ENCODE measurements around the gene NKX2-8.

Gene NKX2-8

DNA sequence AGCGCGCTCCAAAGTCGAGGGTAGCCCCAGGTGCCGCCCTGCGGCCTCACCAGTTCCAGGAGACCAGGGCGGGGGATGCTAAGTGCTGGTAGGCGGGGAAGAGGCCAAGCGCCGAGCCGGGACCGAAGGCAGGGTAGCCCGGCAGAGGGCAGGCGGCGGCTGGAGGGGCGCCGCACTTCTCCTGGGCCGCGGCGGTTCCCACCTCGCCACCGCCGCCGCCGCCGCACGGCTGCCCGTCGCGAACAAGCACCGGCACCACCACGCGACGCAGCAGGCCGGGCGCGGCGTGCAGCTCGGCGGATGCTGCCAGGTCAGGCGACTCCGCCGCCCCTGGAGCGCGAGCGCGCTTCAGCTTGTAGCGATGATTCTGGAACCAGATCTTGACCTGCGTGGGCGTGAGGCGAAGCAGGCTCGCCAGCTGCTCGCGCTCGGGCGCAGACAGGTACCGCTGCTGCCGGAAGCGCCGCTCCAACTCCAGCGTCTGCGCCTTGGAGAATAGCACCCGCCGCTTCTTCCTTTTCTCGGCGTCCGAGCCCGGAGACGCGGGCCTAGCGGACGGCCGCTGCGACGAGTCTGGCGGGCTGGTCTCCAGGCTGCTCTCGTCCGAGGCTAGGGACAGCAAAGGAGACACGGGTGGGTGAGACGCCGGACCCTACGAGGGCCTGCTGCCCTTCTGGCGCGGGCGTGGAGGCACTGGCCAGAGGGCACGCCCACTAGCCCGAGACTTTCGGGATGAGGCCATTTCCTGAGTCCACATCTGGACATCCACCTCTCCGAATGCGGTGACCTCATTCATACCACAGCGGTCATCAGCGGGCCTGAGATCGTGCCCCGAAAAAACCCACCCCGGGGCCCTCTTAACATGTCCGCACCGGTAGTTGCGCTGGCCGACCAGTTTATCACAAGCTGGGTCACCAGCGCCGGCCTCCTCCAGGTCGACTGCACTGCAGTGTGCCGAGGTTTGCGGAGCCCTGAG, 1.3 kb downstream of the NKX2-8 start:
- no peaks in the 10 kb centered on the region for H3K79me2 ChIP-seq (ENCODE audit: low read length)
- H3K4me3 ChIP-seq (ENCODE audit: low read length) = no peak overlapping the region
- no peaks in the 10 kb centered on the region for H3K27me3 ChIP-seq (ENCODE audit: low read depth, low read length)
- H3K27ac ChIP-seq (ENCODE audit: low read length) = no peak overlapping the region
- no peaks in the 10 kb centered on the region for H3K36me3 ChIP-seq (replicated peaks; ENCODE audit: low read depth, low read length)
- no peak overlapping the region for H3K9ac ChIP-seq (ENCODE audit: low read length)
- H4K20me1 ChIP-seq (ENCODE audit: insufficient read depth, low read length) = no peaks in the 10 kb centered on the region
- TF ChIP-seq, protein P1, sequence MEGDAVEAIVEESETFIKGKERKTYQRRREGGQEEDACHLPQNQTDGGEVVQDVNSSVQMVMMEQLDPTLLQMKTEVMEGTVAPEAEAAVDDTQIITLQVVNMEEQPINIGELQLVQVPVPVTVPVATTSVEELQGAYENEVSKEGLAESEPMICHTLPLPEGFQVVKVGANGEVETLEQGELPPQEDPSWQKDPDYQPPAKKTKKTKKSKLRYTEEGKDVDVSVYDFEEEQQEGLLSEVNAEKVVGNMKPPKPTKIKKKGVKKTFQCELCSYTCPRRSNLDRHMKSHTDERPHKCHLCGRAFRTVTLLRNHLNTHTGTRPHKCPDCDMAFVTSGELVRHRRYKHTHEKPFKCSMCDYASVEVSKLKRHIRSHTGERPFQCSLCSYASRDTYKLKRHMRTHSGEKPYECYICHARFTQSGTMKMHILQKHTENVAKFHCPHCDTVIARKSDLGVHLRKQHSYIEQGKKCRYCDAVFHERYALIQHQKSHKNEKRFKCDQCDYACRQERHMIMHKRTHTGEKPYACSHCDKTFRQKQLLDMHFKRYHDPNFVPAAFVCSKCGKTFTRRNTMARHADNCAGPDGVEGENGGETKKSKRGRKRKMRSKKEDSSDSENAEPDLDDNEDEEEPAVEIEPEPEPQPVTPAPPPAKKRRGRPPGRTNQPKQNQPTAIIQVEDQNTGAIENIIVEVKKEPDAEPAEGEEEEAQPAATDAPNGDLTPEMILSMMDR (IDR thresholded peaks at IDR 0.05; ENCODE audit: low read depth, low read length) = no peak
- TF ChIP-seq EZH2phosphoT487 (IDR thresholded peaks at IDR 0.05; ENCODE audit: low read depth) = no peak
- no peaks in the 10 kb centered on the region for H3K4me1 ChIP-seq (ENCODE audit: low read length)
- H3K4me2 ChIP-seq (ENCODE audit: low read length) = no peak overlapping the region
- H2AFZ ChIP-seq (ENCODE audit: low read depth, low read length) = no peak overlapping the region
- no peaks in the 10 kb centered on the region for H3K9me3 ChIP-seq (ENCODE audit: insufficient read depth, low read length)

DNA sequence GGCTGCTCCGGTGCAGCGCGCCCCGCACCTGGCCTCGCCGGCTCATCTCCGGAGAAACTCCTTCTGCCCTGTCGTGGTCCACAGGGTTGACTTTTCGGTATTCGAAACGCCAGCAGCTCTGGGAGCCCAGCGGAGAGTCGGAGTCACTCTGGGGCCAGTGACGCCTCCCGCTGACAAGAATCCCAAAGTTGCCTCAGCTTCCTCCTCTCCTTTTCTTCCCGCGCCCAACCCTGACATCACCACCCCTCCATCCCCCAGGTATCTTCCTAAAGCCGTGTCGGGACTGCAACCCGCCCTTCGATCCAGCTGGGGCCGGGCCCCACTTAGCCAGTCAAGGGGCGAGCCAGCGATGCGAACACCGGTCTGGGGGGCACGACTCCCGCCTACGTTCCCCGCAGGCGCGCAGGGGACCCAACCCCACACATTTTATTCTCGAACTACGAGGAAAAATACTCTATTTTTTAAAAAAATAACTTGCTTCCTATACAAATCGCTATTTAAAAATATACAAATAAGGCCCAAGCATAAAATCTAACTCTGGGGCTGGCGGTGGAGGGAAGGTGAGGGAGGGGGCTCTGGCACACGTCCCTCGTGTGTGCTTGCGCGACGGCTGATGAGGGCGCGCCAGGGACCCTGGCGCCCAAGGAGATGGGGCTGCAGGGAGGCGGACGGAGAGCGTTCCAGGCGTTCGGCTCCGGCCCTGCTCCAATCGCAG, 2.1 kb downstream of the NKX2-8 start:
- no peak overlapping the region for H3K9ac ChIP-seq (ENCODE audit: low read length)
- H3K4me2 ChIP-seq (ENCODE audit: low read length) = no peak overlapping the region
- H3K79me2 ChIP-seq (ENCODE audit: low read length) = no peaks in the 10 kb centered on the region
- no peaks in the 10 kb centered on the region for H4K20me1 ChIP-seq (ENCODE audit: insufficient read depth, low read length)
- no peaks in the 10 kb centered on the region for H3K9me3 ChIP-seq (ENCODE audit: insufficient read depth, low read length)
- H2AFZ ChIP-seq (ENCODE audit: low read depth, low read length) = no peak overlapping the region
- TF ChIP-seq EZH2phosphoT487 (IDR thresholded peaks at IDR 0.05; ENCODE audit: low read depth) = no peak
- TF ChIP-seq, protein P1 (IDR thresholded peaks at IDR 0.05; ENCODE audit: low read depth, low read length) = no peak
- H3K4me3 ChIP-seq (ENCODE audit: low read length) = no peak overlapping the region
- no peak overlapping the region for H3K27ac ChIP-seq (ENCODE audit: low read length)
- H3K4me1 ChIP-seq (ENCODE audit: low read length) = no peaks in the 10 kb centered on the region
- no peaks in the 10 kb centered on the region for H3K27me3 ChIP-seq (ENCODE audit: low read depth, low read length)
- no peaks in the 10 kb centered on the region for H3K36me3 ChIP-seq (replicated peaks; ENCODE audit: low read depth, low read length)

DNA sequence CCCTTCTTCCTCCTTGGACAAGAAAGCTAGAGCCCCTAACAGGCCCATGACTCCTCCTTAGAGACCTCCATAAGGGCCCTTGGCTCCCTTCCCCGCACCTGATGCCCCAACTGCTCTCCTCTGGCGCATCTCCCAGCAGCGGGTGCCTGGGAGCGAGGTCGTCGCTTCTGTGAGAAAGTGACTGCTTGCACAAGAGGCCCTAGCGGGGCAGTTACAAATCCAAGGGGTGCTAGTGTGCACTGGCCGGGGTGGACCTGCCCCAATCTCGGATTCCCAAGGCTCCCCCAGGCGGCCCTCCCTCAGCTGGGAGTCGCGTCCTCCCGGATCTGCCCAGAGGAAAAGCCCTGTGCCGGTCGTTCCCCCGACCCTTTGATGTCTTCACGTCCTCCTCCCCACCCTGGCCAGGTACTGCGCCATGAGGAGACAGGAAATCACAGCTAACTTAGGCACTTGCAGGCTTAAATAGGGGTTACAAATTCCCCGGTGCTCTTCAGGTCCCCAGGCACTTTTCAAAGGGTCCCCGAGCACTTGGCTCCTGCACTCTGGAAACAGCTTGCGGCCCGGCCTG, 2.8 kb downstream of the NKX2-8 start:
- Histone ChIP-seq H3K9ac (ENCODE audit: low read length) (no peak overlapping the region), H4K20me1 (ENCODE audit: insufficient read depth, low read length) (no peaks in the 10 kb centered on the region), H3K4me3 (ENCODE audit: low read length) (no peak overlapping the region), H3K4me1 (ENCODE audit: low read length) (no peaks in the 10 kb centered on the region), H3K79me2 (ENCODE audit: low read length) (no peaks in the 10 kb centered on the region), H2AFZ (ENCODE audit: low read depth, low read length) (no peak overlapping the region), H3K27ac (ENCODE audit: low read length) (no peak overlapping the region), H3K36me3 (replicated peaks; ENCODE audit: low read depth, low read length) (no peaks in the 10 kb centered on the region), H3K27me3 (ENCODE audit: low read depth, low read length) (no peaks in the 10 kb centered on the region), H3K9me3 (ENCODE audit: insufficient read depth, low read length) (no peaks in the 10 kb centered on the region), H3K4me2 (ENCODE audit: low read length) (no peak overlapping the region)
- TF ChIP-seq EZH2phosphoT487 (IDR thresholded peaks at IDR 0.05; ENCODE audit: low read depth) = no peak
- TF ChIP-seq, protein P1 (IDR thresholded peaks at IDR 0.05; ENCODE audit: low read depth, low read length) = no peak
